Nephron progenitor cell (in vitro differentiated cells): ENCODE data around the gene CRACR2A.

Experiments used
- DNase-seq: peaks from one replicate; pipeline ENCODE4 v3.0.0; 2021
- H3K27ac Mint-ChIP-seq: 2 replicates; pipeline ENCODE4 v1.8.0; 2021; ENCODE audit warnings: mild to moderate bottlenecking, moderate library complexity, mixed read lengths
- H3K27me3 Mint-ChIP-seq: 2 replicates; pipeline ENCODE4 v1.8.0; 2021; ENCODE audit warnings: mild to moderate bottlenecking, low read depth, mixed read lengths; ENCODE audit not compliant: poor library complexity
- H3K36me3 Mint-ChIP-seq: 2 replicates; pipeline ENCODE4 v1.8.0; 2021; ENCODE audit warnings: low read depth, mixed read lengths
- H3K4me1 Mint-ChIP-seq: 2 replicates; pipeline ENCODE4 v1.8.0; 2021; ENCODE audit warnings: mixed read lengths
- H3K4me3 Mint-ChIP-seq: 2 replicates; pipeline ENCODE4 v1.8.0; 2021; ENCODE audit warnings: mild to moderate bottlenecking, moderate library complexity, mixed read lengths
- H3K9me3 Mint-ChIP-seq: 2 replicates; pipeline ENCODE4 v1.8.0; 2021; ENCODE audit warnings: mild to moderate bottlenecking, moderate library complexity, mixed read lengths
- TF ChIP-seq, protein P1 (sequence below): fragments of 200-600 bp; sonication (generic); IDR thresholded peaks from 2 replicates; pipeline ENCODE4 v1.5.0; 2021; ENCODE audit warnings: antibody characterized with exemption

Gene CRACR2A

DNA sequence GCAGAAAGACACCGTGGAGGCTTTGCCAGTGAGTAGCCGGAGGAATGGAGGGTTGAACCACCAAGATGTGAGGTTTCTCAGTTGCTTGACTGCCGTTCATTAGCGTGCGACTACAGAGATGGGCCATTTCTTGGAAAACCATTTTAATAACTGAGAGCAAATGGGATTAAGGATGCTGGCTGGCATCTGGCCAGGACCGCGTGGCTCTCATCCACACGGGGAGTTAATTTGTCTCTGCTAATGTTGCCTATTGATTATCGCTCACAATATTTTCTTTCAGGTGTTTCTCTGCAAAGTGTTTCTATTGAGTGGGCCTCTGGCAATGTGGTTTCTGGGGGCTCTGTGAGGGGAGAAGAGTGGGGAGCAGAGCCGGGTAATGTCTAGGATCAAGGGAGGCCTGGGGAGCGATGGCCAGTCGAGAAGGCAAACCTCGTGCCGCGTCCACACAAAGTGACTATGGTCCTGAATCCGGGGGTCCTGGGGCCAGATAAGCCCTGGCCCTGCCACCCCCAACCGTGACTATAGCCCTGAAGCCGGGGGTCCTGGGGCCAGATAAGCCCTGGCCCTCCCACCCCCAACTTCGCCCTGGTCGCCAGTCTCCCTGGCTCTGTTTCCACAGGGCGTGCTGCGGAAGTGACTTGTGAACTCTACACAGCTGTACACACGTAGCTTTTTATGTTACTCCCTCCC, 151.3 kb downstream of the CRACR2A start:
- no peak for DNase-seq
- Mint-ChIP-seq H3K9me3 (no peaks in the 10 kb centered on the region), H3K27me3 (peaks cover 30% of the 10 kb centered on the region), H3K27ac (no peak overlapping the region), H3K4me1 (peaks cover 70% of the 10 kb centered on the region), H3K36me3 (no peaks in the 10 kb centered on the region), H3K4me3 (no peak overlapping the region)
- TF ChIP-seq, protein P1, sequence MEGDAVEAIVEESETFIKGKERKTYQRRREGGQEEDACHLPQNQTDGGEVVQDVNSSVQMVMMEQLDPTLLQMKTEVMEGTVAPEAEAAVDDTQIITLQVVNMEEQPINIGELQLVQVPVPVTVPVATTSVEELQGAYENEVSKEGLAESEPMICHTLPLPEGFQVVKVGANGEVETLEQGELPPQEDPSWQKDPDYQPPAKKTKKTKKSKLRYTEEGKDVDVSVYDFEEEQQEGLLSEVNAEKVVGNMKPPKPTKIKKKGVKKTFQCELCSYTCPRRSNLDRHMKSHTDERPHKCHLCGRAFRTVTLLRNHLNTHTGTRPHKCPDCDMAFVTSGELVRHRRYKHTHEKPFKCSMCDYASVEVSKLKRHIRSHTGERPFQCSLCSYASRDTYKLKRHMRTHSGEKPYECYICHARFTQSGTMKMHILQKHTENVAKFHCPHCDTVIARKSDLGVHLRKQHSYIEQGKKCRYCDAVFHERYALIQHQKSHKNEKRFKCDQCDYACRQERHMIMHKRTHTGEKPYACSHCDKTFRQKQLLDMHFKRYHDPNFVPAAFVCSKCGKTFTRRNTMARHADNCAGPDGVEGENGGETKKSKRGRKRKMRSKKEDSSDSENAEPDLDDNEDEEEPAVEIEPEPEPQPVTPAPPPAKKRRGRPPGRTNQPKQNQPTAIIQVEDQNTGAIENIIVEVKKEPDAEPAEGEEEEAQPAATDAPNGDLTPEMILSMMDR, result no peak

GRCh38 chr12:3600951-3601350, 152.0 kb downstream of the CRACR2A start:
- Mint-ChIP-seq H3K27me3 (peaks cover 27% of the 10 kb centered on the region), H3K4me1 (peaks cover 65% of the 10 kb centered on the region), H3K36me3 (no peaks in the 10 kb centered on the region), H3K4me3 (no peak overlapping the region), H3K27ac (no peak overlapping the region), H3K9me3 (no peaks in the 10 kb centered on the region)
- TF ChIP-seq, protein P1, result no peak
- no peak for DNase-seq

GRCh38 chr12:3600039-3600720, 152.7 kb downstream of the CRACR2A start:
- Mint-ChIP-seq H3K27ac (no peak overlapping the region), H3K4me3 (no peak overlapping the region), H3K27me3 (peaks cover 22% of the 10 kb centered on the region), H3K36me3 (no peaks in the 10 kb centered on the region), H3K9me3 (no peaks in the 10 kb centered on the region), H3K4me1 (peaks cover 58% of the 10 kb centered on the region)
- no peak for DNase-seq
- TF ChIP-seq, protein P1, result no peak

DNA sequence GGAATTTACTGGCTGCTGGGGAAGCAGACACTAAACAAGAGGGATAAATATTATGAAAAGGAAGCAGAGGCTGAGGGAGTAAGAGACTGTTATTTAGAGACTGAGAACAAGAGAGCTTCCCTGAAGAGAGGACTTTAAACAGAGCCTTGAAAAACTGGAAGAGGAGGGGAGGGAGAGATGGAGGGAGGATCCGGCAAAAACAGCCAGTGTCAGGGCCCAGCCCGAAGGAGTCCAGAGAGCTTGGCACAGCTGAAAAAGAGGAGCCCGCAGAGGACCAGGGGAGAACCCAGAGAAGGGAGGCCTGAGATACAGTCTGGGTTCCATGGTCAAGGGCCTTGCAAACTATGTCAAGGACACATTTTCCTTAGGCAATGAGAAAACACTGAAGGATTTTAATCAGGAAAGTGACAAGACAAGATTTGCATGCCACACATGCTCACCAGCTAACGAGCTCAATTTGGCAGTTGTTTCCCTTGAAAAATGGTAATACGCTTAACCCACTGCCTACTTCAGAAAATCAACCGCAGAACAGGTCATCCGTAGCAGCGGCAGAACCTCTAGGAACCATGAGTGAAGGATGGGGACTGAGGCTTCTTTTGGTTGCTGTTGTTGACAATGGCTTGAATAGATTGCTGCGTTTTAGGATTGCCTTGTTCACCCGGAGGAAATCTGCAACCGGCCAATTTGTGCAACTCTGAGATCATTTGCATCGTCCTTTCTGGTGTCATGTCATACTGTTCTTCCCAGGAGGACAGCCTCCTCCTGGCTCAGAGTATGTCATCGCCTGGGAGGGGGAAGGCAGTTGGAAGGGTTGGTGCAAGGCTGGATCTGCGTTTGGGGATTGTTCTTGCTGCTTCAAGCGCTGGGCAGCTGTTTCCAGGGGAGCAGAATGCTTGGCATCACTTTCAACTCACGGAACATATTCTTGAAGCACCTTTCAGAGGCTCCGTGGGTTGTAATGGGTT, 153.7 kb downstream of the CRACR2A start:
- no peak overlapping the region for H3K4me3 Mint-ChIP-seq
- H3K4me1 Mint-ChIP-seq, result peaks cover 48% of the 10 kb centered on the region

DNA sequence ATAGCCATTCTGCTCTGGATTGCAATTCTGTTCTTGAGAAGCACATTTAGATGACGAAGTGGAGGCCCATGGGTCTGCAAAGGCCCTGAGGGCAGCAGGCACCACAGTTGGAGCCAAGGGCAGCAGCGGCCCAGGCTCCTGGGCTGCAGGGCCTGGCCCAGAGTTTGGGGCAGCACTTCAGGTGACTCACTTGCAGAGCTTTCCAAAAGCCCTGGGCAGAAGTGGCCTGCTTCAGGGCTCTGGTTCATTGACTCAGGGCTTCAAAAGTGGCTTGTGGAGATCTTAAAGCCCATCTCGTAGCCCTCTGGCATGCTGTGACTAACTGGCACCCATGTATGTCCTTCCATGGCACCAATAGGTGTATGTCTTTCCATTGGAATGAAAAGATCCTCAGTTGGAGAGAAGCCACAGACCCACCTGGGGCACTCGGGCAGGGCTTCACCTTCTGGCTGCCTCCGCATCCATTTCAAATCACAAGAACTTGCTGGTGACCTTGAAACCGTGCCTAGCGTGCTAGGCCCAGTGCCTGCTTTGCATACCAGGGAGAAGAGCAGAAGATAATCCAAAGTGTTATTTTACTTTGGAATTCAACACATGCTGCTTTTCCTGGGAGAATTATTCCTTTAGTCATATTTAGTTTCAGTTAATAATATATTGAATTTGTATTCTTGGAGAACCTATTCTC, 155.2 kb downstream of the CRACR2A start:
- peaks cover 36% of the 10 kb centered on the region for H3K4me1 Mint-ChIP-seq
- no peak for DNase-seq

More for the DNA sequence above, 153.7 kb downstream of the CRACR2A start:
- Mint-ChIP-seq H3K9me3 (no peaks in the 10 kb centered on the region), H3K36me3 (no peaks in the 10 kb centered on the region), H3K27ac (peak overlapping the region; percentile 37), H3K27me3 (peaks cover 12% of the 10 kb centered on the region)
- TF ChIP-seq, protein P1, result no peak
- no peak for DNase-seq

More for the DNA sequence above, 155.2 kb downstream of the CRACR2A start:
- peaks cover 6% of the 10 kb centered on the region for H3K27me3 Mint-ChIP-seq
- no peak overlapping the region for H3K27ac Mint-ChIP-seq
- H3K36me3 Mint-ChIP-seq, result no peaks in the 10 kb centered on the region
- no peaks in the 10 kb centered on the region for H3K9me3 Mint-ChIP-seq
- H3K4me3 Mint-ChIP-seq, result no peak overlapping the region
- TF ChIP-seq, protein P1, result no peak
